Right lobe of liver (tissue), 4 donors: Measurements from ENCODE around the gene PRRG1.

Experiments used
- CTCF ChIP-seq, 4 donors: fragments of 200-600 bp in 3 of 4; fragments of 450-650 bp in 1 of 4; IDR thresholded peaks; one replicate each; pipeline versions ENCODE4 v1.5.1 to v1.8.0; 2016 to 2022; ENCODE audit warnings: antibody characterized with exemption in 4 of 4, mild to moderate bottlenecking in 2 of 4
- POLR2A ChIP-seq: fragments of 450-650 bp; IDR thresholded peaks from one replicate; pipeline ENCODE4 v1.6.1; 2017; ENCODE audit warnings: antibody characterized with exemption, mild to moderate bottlenecking
- donor health status: DM: no; HTN: no; CAD: no.
- donor health status: DM: no; HTN: no; CAD: no.
- donor health status: DM: no; HTN: yes; CAD: no.

GRCh38 chrX:37476571-37477170 lies 127.5 kb downstream of the PRRG1 start:
- no peak for TF ChIP-seq POLR2A
- no peak for TF ChIP-seq CTCF (IDR thresholded peaks at IDR 0.05)
